Measurements from ENCODE around the gene DVL2.

DVL2 gene

DNA sequence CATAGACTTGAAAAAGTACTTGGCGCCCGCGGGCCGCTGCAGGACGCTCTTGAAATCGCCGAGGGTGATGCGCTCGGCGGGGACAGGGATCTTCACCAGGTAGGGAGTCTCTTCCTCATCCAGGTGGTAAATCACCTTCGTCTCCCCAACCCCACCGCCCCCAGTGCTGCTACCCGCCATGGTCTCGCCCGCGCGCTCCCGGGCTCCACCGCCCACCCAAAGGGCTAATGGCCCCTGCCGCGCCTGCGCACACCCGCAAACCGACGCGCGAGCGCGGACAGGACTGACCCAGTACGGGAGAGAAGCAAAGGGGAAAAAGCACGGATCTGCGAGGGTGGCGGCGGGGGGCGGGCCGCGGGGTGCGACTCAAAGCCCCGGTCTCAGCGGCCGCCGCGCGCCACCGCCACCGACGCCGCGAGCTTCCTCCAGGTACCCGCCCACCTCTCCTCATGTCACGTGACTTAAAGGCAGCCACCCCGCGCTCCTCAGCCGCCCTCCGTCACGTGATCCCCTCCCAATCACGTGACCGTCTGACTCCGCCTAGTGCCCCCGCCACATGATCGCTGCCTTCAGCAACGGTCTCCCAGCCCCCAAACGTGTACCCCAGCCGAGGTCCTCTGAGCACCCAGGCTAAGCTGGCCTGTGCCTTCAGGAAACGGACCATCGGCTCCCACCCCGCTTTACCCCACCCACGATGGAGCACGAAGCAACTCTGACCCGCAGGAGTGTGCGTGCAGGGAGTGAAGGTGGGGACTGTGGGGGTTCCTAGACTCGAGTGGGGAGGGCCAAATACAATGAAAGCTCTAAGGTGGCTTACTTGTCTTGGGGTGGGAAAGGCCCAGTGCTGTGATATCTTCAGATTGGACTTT is at the start of gene DVL2:
DVL2 (minus strand) TSS at position 435 of the 869 bp plus-strand sequence; CDS start at position 180, 255 bp downstream.
- no peaks in the 10 kb centered on the region for H3K9me3 ChIP-seq
- H3K4me2 ChIP-seq: peak within 1 kb of the TSS; percentile 97
- peaks cover 52% of the 10 kb centered on the region for H3K4me1 ChIP-seq
- TF ChIP-seq Cebpa-rat (IDR thresholded peaks at IDR 0.05): no peak
- H3K36me3 ChIP-seq: peaks cover 45% of the 10 kb centered on the region
- no peaks in the 10 kb centered on the region for H3K27me3 ChIP-seq
- peak within 1 kb of the TSS; percentile 92 for H3K9ac ChIP-seq
- H3K4me3 ChIP-seq: peak within 1 kb of the TSS; percentile 85
- H4K20me1 ChIP-seq: peaks cover 73% of the 10 kb centered on the region
- H3K27ac ChIP-seq: peak within 1 kb of the TSS; percentile 81

DNA sequence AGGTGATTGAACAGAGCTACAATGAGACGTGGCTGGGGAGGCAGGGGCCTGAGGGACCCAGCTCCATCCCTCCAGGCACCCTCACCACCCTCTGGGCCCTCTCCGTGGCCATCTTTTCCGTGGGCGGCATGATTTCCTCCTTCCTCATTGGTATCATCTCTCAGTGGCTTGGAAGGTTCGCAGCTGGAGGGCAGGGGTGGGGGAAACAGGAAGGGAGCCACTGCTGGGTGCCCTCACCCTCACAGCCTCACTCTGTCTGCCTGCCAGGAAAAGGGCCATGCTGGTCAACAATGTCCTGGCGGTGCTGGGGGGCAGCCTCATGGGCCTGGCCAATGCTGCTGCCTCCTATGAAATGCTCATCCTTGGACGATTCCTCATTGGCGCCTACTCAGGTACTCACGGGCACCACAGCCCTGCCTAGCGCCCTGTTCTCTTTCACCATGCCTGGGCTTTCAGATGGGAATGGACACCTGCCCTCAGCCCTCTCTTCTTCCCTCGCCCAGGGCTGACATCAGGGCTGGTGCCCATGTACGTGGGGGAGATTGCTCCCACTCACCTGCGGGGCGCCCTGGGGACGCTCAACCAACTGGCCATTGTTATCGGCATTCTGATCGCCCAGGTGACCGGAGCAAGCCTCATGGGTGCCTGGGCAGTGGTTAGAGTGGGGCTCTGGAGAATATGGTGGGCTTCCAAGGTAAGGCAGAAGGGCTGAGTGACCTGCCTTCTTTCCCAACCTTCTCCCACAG is 49.3 kb upstream of the DVL2 start:
- no peak overlapping the region for H3K4me3 ChIP-seq
- TF ChIP-seq Cebpa-rat (IDR thresholded peaks at IDR 0.05): no peak
- no peaks in the 10 kb centered on the region for H3K9me3 ChIP-seq

DNA sequence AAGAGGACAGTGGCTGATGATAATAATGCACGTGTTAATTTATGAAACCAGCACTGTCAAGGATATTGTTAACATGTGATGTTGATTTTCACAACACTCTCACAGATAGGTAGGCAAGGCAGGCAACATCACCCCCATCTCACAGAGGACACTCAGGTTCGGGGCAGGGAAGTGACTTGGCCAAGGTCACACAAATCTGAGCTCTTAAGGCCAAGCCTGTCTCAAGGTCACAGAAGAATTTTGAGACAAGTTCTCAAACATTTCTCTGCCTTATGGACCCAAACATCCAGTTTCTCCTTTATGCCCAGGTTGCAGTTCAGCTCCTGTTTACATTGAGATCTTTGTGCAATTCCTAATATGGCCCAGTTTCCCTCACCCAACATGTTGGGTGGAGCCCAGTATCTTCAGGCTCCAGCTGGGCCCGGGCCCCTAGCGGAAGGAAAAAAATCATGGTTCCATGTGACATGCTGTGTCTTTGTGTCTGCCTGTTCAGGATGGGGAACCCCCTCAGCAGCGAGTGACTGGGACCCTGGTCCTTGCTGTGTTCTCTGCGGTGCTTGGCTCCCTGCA is 48.5 kb upstream of the DVL2 start:
- Histone ChIP-seq H3K9ac (peak overlapping the region; percentile 76; the same call in 1 of the 2 replicates), H3K27me3 (peaks cover 10% of the 10 kb centered on the region), H3K4me1 (peaks cover 34% of the 10 kb centered on the region), H3K9me3 (no peaks in the 10 kb centered on the region), H4K20me1 (peaks cover 6% of the 10 kb centered on the region; the same call in 1 of the 2 replicates), H3K4me3 (peak overlapping the region; percentile 68), H3K4me2 (peak overlapping the region; percentile 100), H3K36me3 (no peaks in the 10 kb centered on the region), H3K27ac (no peak overlapping the region)
- no peak for TF ChIP-seq Cebpa-rat (IDR thresholded peaks at IDR 0.05)

More for the DNA sequence above, 49.3 kb upstream of the DVL2 start:
- H3K9ac ChIP-seq: no peak overlapping the region
- peak overlapping the region; percentile 100 for H3K4me2 ChIP-seq
- peaks cover 10% of the 10 kb centered on the region for H3K27me3 ChIP-seq
- peaks cover 34% of the 10 kb centered on the region for H3K4me1 ChIP-seq
- no peaks in the 10 kb centered on the region for H3K36me3 ChIP-seq
- H4K20me1 ChIP-seq: peaks cover 6% of the 10 kb centered on the region; the same call in 1 of the 2 replicates
- no peak overlapping the region for H3K27ac ChIP-seq

DNA sequence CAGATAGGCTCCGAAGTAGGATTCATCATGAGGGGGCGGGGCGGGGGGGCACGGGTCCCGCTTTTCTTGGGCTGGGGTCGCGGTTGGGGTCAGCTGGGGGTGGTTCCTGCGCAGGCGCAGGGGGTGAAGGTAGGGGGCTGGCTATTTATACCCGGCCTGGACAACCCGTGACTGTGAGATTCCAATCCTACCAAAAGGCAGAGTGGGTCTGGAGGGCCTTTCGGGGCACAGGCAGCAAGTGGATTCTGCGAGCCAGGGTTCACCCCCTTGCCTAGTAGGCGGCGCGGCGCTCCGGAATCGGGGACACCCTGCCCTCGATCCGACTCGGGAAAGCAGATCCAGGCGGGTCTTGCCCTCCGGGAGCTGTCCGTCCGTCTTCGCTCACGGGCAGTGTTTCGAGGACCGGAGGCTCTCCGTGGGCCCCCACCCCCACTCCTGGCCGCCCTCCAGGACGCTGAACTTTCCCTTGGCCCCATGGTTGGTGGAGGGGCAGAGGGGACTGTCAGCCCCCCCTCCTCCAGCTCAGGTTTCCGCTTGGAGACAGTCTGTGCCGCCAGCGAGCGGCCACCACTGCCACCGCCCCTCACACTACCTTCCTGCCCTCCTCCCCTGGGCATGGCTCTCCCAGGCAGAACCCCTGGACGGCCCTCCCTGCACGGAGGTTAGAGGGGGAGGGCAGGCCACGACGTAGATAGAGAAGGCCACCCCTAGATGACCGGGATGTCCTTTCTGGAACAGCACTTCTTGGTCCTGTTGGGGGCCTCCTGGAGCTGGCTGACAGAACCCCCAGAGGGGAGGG is 47.8 kb upstream of the DVL2 start:
- Histone ChIP-seq H3K4me1 (peaks cover 34% of the 10 kb centered on the region), H3K4me2 (peak overlapping the region; percentile 100), H4K20me1 (peaks cover 6% of the 10 kb centered on the region; the same call in 1 of the 2 replicates), H3K9ac (peak overlapping the region; percentile 76), H3K36me3 (no peaks in the 10 kb centered on the region), H3K27me3 (peaks cover 10% of the 10 kb centered on the region), H3K9me3 (no peaks in the 10 kb centered on the region), H3K4me3 (peak overlapping the region; percentile 68), H3K27ac (peak overlapping the region; percentile 46; the same call in 1 of the 2 replicates)
- TF ChIP-seq Cebpa-rat (IDR thresholded peaks at IDR 0.05): no peak

DNA sequence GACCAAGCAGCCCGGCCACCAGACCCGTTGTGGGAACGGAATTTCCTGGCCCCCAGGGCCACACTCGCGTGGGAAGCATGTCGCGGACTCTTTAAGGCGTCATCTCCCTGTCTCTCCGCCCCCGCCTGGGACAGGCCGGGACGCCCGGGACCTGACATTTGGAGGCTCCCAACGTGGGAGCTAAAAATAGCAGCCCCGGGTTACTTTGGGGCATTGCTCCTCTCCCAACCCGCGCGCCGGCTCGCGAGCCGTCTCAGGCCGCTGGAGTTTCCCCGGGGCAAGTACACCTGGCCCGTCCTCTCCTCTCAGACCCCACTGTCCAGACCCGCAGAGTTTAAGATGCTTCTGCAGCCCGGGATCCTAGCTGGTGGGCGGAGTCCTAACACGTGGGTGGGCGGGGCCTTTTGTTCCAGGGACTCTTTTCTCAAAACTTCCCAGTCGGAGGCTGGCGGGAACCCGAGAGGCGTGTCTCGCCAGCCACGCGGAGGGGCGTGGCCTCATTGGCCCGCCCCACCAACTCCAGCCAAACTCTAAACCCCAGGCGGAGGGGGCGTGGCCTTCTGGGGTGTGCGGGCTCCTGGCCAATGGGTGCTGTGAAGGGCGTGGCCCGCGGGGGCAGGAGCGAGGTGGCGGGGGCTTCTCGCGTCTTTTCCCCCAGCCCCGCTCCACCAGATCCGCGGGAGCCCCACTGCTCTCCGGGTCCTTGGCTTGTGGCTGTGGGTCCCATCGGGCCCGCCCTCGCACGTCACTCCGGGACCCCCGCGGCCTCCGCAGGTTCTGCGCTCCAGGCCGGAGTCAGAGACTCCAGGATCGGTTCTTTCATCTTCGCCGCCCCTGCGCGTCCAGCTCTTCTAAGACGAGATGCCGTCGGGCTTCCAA is 47.0 kb upstream of the DVL2 start, which contains the start of gene SLC2A4:
SLC2A4 (plus strand) TSS at position 645 of the 879 bp plus-strand sequence; CDS start at position 862, 217 bp downstream.
- H3K4me3 ChIP-seq: peak within 1 kb of the TSS; percentile 68
- H3K27me3 ChIP-seq: peaks cover 10% of the 10 kb centered on the region
- peaks cover 26% of the 10 kb centered on the region for H3K4me1 ChIP-seq
- TF ChIP-seq Cebpa-rat (IDR thresholded peaks at IDR 0.05): no peak
- peak within 1 kb of the TSS; percentile 100 for H3K4me2 ChIP-seq
- H4K20me1 ChIP-seq: peaks cover 6% of the 10 kb centered on the region; the same call in 1 of the 2 replicates
- no peaks in the 10 kb centered on the region for H3K36me3 ChIP-seq
- H3K9ac ChIP-seq: peak within 1 kb of the TSS; percentile 76
- peak within 1 kb of the TSS; percentile 68; the same call in 1 of the 2 replicates for H3K27ac ChIP-seq
- H3K9me3 ChIP-seq: no peaks in the 10 kb centered on the region

DNA sequence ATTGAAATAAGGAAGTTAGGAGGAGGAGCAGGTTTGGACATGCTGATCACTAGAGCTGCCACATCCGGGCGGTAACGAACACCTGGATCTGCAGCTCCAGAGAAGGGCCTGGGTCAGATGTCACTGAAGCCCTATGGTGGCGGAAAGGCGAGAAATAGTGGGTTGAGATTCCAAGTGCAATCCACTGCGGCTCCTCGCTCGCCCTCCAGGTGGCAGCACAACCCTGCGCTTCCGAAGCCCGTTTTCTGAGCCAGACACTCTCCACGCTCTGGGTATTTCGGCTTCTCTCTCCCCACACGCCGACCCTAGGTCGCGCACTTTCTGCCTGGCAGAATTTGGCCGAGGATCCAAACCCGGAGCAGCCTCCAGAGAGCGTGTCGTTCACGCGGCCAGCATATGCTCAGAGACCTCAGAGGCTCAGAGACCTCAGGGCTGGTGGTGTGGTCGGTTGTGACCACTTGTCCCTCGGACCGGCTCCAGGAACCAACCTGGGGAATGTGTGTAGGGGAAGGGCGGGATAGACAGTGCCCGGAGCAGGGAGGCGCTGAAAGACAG is 46.3 kb upstream of the DVL2 start:
- Histone ChIP-seq H3K4me1 (peaks cover 23% of the 10 kb centered on the region), H3K27ac (peak overlapping the region; percentile 68; the same call in 1 of the 2 replicates), H3K36me3 (no peaks in the 10 kb centered on the region), H3K27me3 (peaks cover 10% of the 10 kb centered on the region), H3K9ac (peak overlapping the region; percentile 76), H3K4me2 (peak overlapping the region; percentile 100), H3K4me3 (peak overlapping the region; percentile 68), H3K9me3 (no peaks in the 10 kb centered on the region), H4K20me1 (peaks cover 6% of the 10 kb centered on the region; the same call in 1 of the 2 replicates)
- no peak for TF ChIP-seq Cebpa-rat (IDR thresholded peaks at IDR 0.05)

- Histone ChIP-seq H3K4me2 (no peak overlapping the region), H3K9me3 (no peaks in the 10 kb centered on the region), H4K20me1 (peaks cover 6% of the 10 kb centered on the region; the same call in 1 of the 2 replicates), H3K4me3 (no peak overlapping the region), H3K9ac (no peak overlapping the region), H3K27me3 (peaks cover 10% of the 10 kb centered on the region), H3K4me1 (peaks cover 23% of the 10 kb centered on the region), H3K27ac (no peak overlapping the region), H3K36me3 (no peaks in the 10 kb centered on the region)
- TF ChIP-seq Cebpa-rat (IDR thresholded peaks at IDR 0.05): no peak
Measured at GRCh38 chr17:7279448-7279847, 45.1 kb upstream of the DVL2 start.

DNA sequence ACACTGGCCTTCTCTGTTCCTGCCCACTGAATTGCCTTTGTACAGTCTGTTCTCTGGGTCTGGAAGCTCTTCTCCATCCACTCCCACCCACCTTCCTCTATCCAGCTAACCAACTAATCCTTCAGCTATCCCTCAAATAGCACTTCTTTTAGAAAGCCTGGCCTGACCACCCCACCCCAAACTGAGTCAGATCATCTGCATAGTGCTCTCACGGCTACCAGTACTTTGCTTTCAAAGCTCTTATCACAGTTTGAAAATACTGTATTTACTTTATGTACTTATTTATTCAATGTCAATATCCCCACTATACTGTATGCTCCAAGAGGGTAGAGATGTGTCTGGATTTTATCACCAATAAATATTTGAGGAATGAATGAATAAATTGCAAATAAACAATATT is 32.5 kb upstream of the DVL2 start:
- peaks cover 33% of the 10 kb centered on the region for H3K27me3 ChIP-seq
- peaks cover 19% of the 10 kb centered on the region; the same call in 1 of the 2 replicates for H4K20me1 ChIP-seq
- H3K9ac ChIP-seq: no peak overlapping the region
- TF ChIP-seq Cebpa-rat (IDR thresholded peaks at IDR 0.05): no peak
- H3K27ac ChIP-seq: no peak overlapping the region
- H3K4me2 ChIP-seq: no peak overlapping the region
- peaks cover 16% of the 10 kb centered on the region for H3K4me1 ChIP-seq
- no peaks in the 10 kb centered on the region for H3K36me3 ChIP-seq
- no peaks in the 10 kb centered on the region for H3K9me3 ChIP-seq
- H3K4me3 ChIP-seq: no peak overlapping the region
